ENCODE measurements around the gene PDIA6.
"Not testable (repeated sequence)": the region's sequence is repeated elsewhere in the genome, so short reads cannot be mapped to it uniquely, and the experiment has no call there.

PDIA6 gene

GRCh38 chr2:10810202-10811161, 2.1 kb downstream of the PDIA6 start:
- no peak for DNase-seq (ENCODE audit: low spot score)

DNA sequence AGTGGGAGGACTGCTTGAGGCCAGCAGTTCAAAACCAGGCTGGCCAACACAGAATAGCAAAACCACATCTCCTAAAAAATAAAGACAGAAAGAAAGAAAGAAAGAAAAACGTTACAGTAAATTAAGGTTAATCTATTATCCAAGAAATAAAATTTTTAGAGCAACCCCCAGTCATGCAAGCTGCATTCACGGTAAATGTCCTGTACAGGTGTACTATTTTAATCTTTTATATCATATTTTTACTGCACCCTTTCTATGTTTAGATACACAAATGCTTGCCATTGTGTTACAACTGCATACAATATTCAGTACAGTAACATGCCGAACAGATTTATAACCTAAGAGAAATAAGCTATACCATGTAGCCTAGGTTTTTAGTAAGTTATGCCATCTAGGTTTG, 6.0 kb downstream of the PDIA6 start:
- no peak for DNase-seq (ENCODE audit: low spot score)

- not testable (repeated sequence) for DNase-seq (ENCODE audit: low spot score)
These were observed 6.6 kb downstream of the PDIA6 start for GRCh38 chr2:10805990-10806389.

- no peak for DNase-seq (ENCODE audit: low spot score)
These were observed 9.9 kb downstream of the PDIA6 start for GRCh38 chr2:10802657-10803056.

GRCh38 chr2:10800163-10800562, 12.4 kb downstream of the PDIA6 start:
- no peak for DNase-seq (ENCODE audit: low spot score)

GRCh38 chr2:10798783-10799182, 13.8 kb downstream of the PDIA6 start:
- DNase-seq (ENCODE audit: low spot score): no peak

GRCh38 chr2:10796703-10797102, 15.9 kb downstream of the PDIA6 start:
- DNase-seq (ENCODE audit: low spot score): no peak

GRCh38 chr2:10795508-10796046, 17.0 kb downstream of the PDIA6 start:
- DNase-seq (ENCODE audit: low spot score): no peak

DNA sequence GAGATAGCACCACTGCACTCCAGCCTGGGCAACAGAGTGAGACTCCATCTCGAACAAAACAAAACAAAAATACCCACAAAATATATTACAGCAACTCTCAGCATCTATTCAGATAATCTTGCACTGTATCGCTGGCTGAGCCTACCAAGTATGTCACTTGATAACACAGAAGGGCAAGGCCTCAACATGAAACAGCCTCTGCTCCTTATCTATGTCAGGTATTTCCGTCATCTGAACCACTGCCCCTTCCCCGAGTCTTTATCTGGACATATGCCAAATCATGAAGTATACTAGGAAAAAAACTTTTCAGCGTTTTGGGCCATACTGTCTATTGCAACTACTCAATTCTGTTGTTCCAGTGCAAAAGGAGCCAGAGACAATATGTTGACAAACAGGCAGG, 17.7 kb downstream of the PDIA6 start:
- no peak for DNase-seq (ENCODE audit: low spot score)

DNA sequence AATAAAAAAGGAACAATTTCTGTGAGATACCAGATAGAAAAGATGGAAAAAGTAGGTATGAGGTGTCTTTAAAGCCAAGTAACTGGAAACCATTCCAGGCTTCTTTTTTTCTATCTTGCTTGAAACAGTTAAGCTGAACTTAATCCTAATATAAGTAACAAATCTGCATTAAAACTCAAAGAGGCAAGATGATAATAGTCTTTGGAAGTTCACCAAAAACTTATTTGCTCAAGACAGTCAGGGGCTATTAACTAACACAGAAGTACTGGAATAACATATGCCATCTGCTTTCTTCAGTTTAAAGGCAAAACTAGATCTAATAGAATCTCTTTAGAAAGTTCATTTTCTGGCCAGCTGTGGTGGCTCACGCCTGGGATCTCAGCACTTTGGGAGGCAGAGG, 18.8 kb downstream of the PDIA6 start:
- DNase-seq (ENCODE audit: low spot score): no peak

GRCh38 chr2:10792660-10793400, 19.8 kb downstream of the PDIA6 start:
- no peak for DNase-seq (ENCODE audit: low spot score)

DNA sequence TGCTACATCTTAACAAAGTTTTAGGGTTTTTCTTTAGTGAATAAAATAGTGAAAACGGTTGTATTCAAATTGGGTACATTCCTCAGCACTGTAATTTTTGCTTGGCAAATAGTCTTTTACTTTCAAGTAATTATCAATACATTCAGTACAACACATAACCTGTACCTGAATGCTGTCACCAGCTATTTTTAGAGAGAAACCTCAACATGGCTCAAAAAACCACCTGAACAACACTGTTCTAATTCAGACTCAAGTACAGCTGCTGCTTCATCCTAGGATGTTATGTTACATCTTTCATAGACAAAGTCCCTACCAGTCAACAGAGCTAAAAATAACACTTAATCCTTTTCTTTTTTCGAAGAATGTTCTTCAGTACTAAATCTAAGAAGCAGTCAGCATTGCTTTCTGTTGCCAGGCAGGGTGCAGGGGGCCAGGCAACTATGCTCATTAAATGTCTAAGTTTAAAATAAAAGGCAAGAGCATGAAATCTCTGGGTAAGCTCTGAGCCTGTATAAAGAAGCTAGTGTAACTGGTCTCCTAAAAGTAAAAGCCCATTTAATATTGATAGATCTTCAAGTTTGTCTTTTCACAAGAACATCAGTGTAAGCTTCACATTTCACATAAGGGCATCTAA, 20.5 kb downstream of the PDIA6 start:
- DNase-seq (ENCODE audit: low spot score): no peak

- DNase-seq (ENCODE audit: low spot score): no peak
These were observed 22.2 kb downstream of the PDIA6 start for GRCh38 chr2:10790228-10790973.

DNA sequence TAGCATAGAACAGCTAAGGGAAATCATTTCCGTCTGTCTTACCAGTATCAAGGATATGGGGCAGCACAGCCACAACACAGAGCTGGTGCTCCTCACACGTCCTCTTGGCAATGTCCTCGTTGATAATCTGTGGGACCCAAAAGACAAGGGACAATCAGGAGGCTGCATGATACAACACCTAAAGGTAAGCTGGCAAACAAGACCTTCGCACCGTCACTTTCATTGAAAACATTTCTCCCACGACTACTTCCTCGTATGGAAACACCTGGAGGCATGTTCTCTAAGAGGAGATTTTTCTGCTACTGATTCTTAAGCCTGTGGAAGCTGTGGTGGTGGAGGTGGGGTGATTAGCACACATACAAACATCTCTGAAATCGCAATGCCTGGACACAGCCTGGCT, 23.7 kb downstream of the PDIA6 start:
- no peak for DNase-seq (ENCODE audit: low spot score)

DNA sequence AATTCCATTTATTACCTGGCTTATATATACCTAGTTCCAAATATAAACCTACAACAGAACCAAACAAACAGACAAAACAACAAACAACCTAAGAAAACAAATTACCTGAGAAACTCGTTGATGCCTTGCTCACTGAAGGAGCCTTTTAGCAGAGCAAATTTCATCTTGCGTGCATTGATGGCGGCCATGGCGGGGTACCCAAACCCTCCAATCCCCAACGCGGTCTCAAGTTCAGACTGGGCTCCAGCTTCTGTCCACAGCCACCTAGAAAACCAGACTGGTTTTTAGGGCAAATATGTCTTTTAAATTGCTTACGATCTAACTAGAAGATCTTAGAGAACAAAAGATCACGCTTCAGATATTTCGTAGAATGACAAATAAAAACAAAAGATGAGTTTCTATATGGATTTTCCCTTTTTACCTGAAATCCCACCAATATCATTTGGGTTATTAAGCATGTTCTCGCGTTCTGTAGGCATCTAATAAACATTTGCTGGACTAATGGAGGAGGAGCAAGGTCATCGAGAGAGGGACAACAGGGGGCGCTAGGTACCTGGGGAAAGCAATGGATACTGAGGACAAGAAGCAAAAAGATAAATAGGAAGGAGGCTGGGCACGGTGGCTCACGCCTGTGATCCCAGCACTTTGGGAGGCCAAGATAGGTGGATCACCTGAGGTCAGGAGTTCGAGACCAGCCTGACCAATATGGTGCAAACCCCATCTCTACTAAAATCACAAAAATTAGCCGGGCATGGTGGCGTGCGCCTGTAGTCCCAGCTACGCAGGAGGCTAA, 25.2 kb downstream of the PDIA6 start:
- DNase-seq (ENCODE audit: low spot score): no peak

DNA sequence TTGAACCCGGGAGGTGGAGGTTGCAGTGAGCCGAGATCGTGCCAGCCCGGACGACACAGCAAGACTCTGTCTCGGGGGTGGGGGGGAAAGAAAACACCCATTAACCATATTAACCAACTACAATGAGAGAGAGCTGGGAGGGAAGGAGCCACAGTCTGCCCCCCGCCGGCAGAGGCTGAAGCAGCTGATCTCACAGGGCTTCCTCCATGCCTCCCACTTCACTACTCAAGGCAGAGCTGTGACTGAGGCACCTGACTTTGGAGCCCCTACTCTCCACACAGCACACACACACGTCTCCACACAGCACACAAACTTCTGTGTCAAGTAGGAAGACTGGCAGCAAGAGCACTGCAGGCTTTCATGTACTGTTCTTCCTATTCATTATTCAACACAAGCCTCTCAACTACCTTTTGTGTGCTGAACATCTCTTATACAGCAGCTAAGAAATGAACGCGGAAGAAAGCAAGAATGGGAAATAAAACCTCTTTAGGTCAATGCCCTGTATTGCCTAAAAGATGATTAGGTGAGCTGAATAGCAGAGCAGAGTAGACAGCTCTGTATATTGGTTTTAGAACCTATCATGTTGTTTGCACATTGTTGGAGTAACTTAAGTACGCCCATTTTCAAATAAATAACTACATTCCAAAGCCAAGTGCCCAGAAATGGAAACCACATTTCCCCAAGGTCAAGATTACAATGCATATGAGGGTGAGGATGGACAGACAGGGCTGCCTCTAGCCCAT, 26.2 kb downstream of the PDIA6 start:
- no peak for DNase-seq (ENCODE audit: low spot score)

- no peak for DNase-seq (ENCODE audit: low spot score)
These were observed 27.3 kb downstream of the PDIA6 start for GRCh38 chr2:10785260-10785659.

DNA sequence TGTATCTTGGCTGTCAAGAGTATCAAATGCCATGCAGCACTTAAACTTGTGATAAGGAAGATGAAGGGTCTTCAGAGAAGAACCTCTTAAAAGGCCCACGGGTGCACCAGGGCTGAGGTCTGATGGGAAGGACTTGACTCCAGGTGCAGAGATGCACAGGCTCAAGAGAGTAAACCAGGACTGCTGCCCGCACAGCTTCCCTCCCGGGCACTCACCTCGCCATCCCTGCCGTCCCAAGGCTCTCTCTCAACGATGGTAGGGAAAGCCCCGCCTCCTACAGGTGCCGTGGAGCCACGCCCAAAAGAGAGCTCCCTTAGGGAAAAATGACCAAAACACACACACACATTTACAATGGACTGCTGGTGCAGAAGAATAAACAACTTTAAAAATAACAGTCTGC, 27.9 kb downstream of the PDIA6 start:
- no peak for DNase-seq (ENCODE audit: low spot score)

DNA sequence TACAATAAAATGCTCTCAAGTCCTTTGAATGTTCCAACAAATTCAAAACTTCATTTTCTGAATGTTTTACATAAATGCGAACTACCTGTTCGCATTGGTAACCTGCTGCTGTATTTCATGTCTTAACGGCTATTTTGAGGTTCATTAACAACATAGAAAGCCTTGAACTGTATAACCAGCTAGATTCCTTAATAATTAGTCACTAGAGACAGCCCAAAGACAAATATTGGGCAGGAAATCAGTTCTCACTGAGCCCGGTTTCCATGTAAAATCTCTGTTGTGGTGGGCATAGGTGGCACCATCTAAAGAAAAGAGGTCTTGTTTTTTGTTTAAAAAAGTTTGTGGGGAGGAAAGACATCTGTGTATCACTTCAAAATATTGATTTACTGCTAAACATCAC, 29.2 kb downstream of the PDIA6 start:
- no peak for DNase-seq (ENCODE audit: low spot score)

DNA sequence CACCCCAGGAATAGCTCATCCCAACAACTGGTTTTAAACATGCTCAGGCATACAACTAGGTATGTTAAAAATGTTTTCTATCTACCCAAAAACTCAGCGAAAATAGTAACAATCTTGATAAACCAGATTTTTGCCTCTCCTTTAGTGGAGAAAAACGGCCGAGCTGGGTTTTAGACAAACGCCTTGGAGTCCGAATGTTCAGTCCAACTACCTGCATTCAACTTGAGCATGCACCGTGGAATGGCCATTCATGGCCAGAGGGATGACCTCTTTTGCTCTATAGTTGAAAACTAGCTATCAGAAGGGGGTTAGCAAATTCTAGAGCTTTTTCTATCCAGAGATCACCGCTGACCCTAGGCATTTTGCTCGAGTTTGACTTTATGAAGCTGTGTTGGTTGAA, 30.8 kb downstream of the PDIA6 start:
- no peak for DNase-seq (ENCODE audit: low spot score)
